Activated naive CD8-positive, alpha-beta T cell (primary cell): ENCODE results near the gene PPCS.

Experiments
- H3K27ac Mint-ChIP-seq: one replicate; pipeline ENCODE4 v1.8.0; 2021; ENCODE audit warnings: mixed read lengths
- H3K27me3 Mint-ChIP-seq: one replicate; pipeline ENCODE4 v1.8.0; 2021; ENCODE audit warnings: mixed read lengths
- H3K36me3 Mint-ChIP-seq: one replicate; pipeline ENCODE4 v1.8.0; 2021; ENCODE audit warnings: mixed read lengths
- H3K4me1 Mint-ChIP-seq: one replicate; pipeline ENCODE4 v1.8.0; 2021; ENCODE audit warnings: low read depth, mixed read lengths
- H3K4me3 Mint-ChIP-seq: one replicate; pipeline ENCODE4 v1.8.0; 2021; ENCODE audit warnings: mild to moderate bottlenecking, mixed read lengths
- H3K9me3 Mint-ChIP-seq: one replicate; pipeline ENCODE4 v1.8.0; 2021; ENCODE audit warnings: low read depth, mixed read lengths

PPCS gene

GRCh38 chr1:42456010-42456753 lies at the start of gene PPCS, which contains the start of gene ZMYND12:
Gene PPCS, plus strand, starts transcription at chr1:42456543. Its CDS starts 23 bp downstream, at chr1:42456566.
Gene ZMYND12, minus strand, starts transcription at chr1:42456022. Its CDS starts 25 bp downstream, at chr1:42455997.
- no peaks in the 10 kb centered on the region for H3K9me3 Mint-ChIP-seq
- peaks cover 47% of the 10 kb centered on the region for H3K4me1 Mint-ChIP-seq
- peak within 1 kb of the TSS; percentile 97 for H3K27ac Mint-ChIP-seq
- no peaks in the 10 kb centered on the region for H3K27me3 Mint-ChIP-seq
- H3K4me3 Mint-ChIP-seq, result peak within 1 kb of the TSS; percentile 95
- peaks cover 8% of the 10 kb centered on the region for H3K36me3 Mint-ChIP-seq

- Mint-ChIP-seq H3K36me3 (no peaks in the 10 kb centered on the region), H3K4me1 (no peaks in the 10 kb centered on the region), H3K27me3 (no peaks in the 10 kb centered on the region), H3K4me3 (no peak overlapping the region), H3K9me3 (no peaks in the 10 kb centered on the region), H3K27ac (no peak overlapping the region)
Measured at GRCh38 chr1:42414551-42415496, 41.5 kb upstream of the PPCS start.

DNA sequence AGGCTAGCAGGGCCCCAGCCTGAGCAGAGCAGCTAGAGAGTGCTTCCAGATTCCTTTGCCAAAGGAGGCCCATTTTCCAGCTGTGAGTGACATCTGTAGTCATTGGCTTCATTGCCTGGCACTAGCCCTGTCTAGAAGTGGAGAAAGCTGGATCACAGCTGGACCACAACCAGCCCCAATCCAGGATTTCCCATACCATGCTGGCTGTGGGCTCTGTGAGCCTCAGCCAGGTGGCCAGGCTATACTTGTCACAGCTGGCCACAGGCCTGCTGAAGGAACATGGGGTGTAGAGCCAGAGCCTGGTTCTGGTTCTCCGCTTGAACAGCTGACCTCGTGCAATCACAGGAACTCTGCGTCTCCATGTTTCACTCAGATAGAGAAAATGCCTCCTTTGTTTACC lies 39.2 kb upstream of the PPCS start:
- Mint-ChIP-seq H3K4me3 (no peak overlapping the region), H3K4me1 (no peaks in the 10 kb centered on the region), H3K27ac (no peak overlapping the region), H3K36me3 (no peaks in the 10 kb centered on the region), H3K9me3 (no peaks in the 10 kb centered on the region), H3K27me3 (no peaks in the 10 kb centered on the region)

- Mint-ChIP-seq H3K27ac (no peak overlapping the region), H3K27me3 (no peaks in the 10 kb centered on the region), H3K4me3 (no peak overlapping the region), H3K4me1 (no peaks in the 10 kb centered on the region), H3K9me3 (no peaks in the 10 kb centered on the region), H3K36me3 (no peaks in the 10 kb centered on the region)
Measured at GRCh38 chr1:42418516-42418915, 37.8 kb upstream of the PPCS start.

DNA sequence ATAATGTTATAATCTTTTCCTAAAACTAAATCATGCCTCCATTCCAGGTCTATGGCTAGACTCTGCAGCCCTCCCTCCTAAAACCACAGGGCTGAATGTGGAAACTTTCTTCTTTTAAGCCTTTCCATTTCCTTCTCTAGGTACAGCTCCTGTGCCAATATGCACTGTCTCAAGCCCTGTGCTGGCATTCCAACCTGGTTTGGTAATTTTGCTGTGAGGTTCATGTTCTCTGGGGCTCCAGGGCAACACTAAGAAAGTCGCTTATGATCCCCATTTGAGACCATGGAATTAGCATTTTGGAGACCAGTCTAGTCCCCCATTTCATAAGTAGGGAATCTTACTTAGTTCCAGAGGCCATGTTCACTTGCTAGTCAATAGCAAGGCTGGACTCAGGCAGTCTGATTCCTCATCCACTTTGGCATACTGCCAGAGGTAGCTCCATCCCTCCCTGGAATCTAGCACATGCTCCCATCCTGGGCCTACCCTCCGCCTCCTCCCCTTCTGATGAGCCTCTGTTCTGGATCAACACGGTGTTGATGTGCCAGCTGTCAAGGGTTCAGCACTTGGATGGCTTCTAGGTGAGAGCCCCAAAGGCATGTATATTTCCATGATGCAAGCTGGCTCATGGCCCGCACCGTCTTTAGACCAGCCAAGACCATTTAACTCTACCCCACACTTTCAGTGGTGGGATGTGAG lies 37.1 kb upstream of the PPCS start:
- H3K9me3 Mint-ChIP-seq, result no peaks in the 10 kb centered on the region
- no peaks in the 10 kb centered on the region for H3K4me1 Mint-ChIP-seq
- H3K27ac Mint-ChIP-seq, result no peak overlapping the region
- H3K27me3 Mint-ChIP-seq, result no peaks in the 10 kb centered on the region
- H3K4me3 Mint-ChIP-seq, result no peak overlapping the region
- no peaks in the 10 kb centered on the region for H3K36me3 Mint-ChIP-seq

DNA sequence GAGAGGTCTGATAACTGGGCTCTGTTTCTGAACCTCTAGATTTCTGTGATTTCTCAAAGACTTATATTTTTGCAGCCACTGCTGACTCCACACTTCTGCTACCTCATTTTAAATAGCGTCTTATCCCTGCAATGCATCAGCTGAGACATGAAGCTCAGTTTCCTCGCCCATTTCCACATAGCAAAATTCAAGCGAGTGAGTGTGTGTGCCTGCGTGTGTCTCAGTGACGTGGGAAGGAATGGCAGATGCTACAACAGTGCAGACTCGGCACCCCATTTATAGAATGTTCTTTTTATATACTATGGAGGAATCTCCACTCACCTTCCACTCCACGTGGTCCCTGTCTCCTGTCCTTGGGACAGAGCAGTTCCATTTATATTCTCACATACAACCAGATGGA lies 36.2 kb upstream of the PPCS start:
- no peaks in the 10 kb centered on the region for H3K36me3 Mint-ChIP-seq
- H3K27ac Mint-ChIP-seq, result no peak overlapping the region
- no peaks in the 10 kb centered on the region for H3K9me3 Mint-ChIP-seq

GRCh38 chr1:42420911-42421585 lies 35.3 kb upstream of the PPCS start:
- no peak overlapping the region for H3K4me3 Mint-ChIP-seq
- no peak overlapping the region for H3K27ac Mint-ChIP-seq
- no peaks in the 10 kb centered on the region for H3K9me3 Mint-ChIP-seq
- H3K27me3 Mint-ChIP-seq, result no peaks in the 10 kb centered on the region
- H3K36me3 Mint-ChIP-seq, result no peaks in the 10 kb centered on the region
- H3K4me1 Mint-ChIP-seq, result no peaks in the 10 kb centered on the region

More for the DNA sequence above, 36.2 kb upstream of the PPCS start:
- H3K27me3 Mint-ChIP-seq, result no peaks in the 10 kb centered on the region
- H3K4me3 Mint-ChIP-seq, result no peak overlapping the region
- H3K4me1 Mint-ChIP-seq, result no peaks in the 10 kb centered on the region

GRCh38 chr1:42422737-42423136 lies 33.6 kb upstream of the PPCS start:
- no peak overlapping the region for H3K4me3 Mint-ChIP-seq
- H3K27me3 Mint-ChIP-seq, result no peaks in the 10 kb centered on the region
- no peak overlapping the region for H3K27ac Mint-ChIP-seq
- H3K4me1 Mint-ChIP-seq, result no peaks in the 10 kb centered on the region
- H3K9me3 Mint-ChIP-seq, result no peaks in the 10 kb centered on the region
- H3K36me3 Mint-ChIP-seq, result no peaks in the 10 kb centered on the region

DNA sequence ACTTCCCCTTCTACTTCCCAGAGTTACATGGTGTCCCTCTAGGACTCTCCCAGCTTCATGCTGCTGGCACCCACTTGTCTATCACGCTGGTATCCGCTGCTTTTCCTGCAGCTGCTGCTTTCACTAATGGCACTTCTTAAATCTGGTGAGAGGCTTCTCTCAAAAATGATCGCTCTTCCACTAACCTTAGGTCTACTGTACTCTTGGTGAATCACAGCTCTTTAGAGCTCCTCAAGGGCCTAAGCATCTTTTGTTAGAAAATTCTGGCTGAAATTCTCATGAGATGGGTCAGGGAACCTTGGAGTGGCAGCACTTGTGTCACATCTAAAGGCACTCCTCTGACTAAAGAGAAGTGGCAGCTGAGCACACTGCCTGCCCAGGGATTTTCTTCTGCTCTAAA lies 32.7 kb upstream of the PPCS start:
- Mint-ChIP-seq H3K27ac (no peak overlapping the region), H3K9me3 (no peaks in the 10 kb centered on the region), H3K4me1 (no peaks in the 10 kb centered on the region), H3K36me3 (no peaks in the 10 kb centered on the region), H3K4me3 (no peak overlapping the region), H3K27me3 (no peaks in the 10 kb centered on the region)

- no peak overlapping the region for H3K4me3 Mint-ChIP-seq
- H3K4me1 Mint-ChIP-seq, result no peaks in the 10 kb centered on the region
- no peaks in the 10 kb centered on the region for H3K9me3 Mint-ChIP-seq
- no peak overlapping the region for H3K27ac Mint-ChIP-seq
- no peaks in the 10 kb centered on the region for H3K27me3 Mint-ChIP-seq
- H3K36me3 Mint-ChIP-seq, result no peaks in the 10 kb centered on the region
Measured at GRCh38 chr1:42424201-42424600, 32.1 kb upstream of the PPCS start.

- H3K4me3 Mint-ChIP-seq, result no peak overlapping the region
- no peaks in the 10 kb centered on the region for H3K27me3 Mint-ChIP-seq
- no peaks in the 10 kb centered on the region for H3K36me3 Mint-ChIP-seq
- H3K4me1 Mint-ChIP-seq, result no peaks in the 10 kb centered on the region
- no peak overlapping the region for H3K27ac Mint-ChIP-seq
- no peaks in the 10 kb centered on the region for H3K9me3 Mint-ChIP-seq
Measured at GRCh38 chr1:42427240-42427639, 29.1 kb upstream of the PPCS start.

DNA sequence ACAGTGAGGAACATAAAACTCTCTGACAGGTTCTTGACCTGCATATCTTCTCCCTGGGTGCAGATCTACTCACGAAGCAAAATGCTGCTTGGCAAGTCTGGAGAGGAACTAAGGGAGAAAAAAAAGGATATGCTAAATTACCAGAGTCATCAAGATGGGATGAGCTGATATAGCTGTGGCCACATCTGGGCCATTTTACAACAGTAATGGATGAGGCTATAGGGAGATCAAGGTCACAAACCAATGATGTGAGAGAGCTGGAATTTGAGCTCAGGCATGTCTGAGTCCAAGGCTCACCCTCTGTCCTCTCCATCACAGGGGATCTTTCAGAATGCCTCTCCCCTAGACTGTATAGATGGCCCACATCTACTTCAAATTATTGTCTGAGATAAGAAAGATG lies 26.7 kb upstream of the PPCS start:
- H3K36me3 Mint-ChIP-seq, result peaks cover 3% of the 10 kb centered on the region
- no peak overlapping the region for H3K4me3 Mint-ChIP-seq
- no peaks in the 10 kb centered on the region for H3K4me1 Mint-ChIP-seq
- no peaks in the 10 kb centered on the region for H3K9me3 Mint-ChIP-seq
- H3K27ac Mint-ChIP-seq, result no peak overlapping the region
- H3K27me3 Mint-ChIP-seq, result no peaks in the 10 kb centered on the region

- Mint-ChIP-seq H3K36me3 (peaks cover 6% of the 10 kb centered on the region), H3K27ac (no peak overlapping the region), H3K9me3 (no peaks in the 10 kb centered on the region), H3K27me3 (no peaks in the 10 kb centered on the region), H3K4me3 (no peak overlapping the region), H3K4me1 (no peaks in the 10 kb centered on the region)
Measured at GRCh38 chr1:42430286-42431135, 25.8 kb upstream of the PPCS start.

DNA sequence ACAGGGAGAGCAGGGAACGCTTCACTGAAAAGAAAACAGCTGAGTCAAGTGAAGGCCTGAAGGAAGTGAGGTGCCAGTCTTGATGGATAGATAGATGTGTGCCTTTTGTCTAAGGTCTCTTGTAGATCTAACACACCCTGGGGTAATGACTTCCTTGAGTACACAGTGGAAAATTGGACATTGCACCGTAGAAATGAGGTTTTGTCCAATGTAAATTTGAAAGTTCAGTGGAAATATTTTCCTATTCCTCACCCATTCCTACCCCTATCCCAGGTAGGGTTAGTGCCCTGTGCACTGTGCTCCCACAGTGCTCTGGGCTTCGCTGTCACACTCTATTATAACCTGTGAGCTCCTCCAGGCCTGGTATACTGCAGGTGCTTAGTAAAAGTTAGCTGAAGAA lies 24.8 kb upstream of the PPCS start:
- H3K4me3 Mint-ChIP-seq, result no peak overlapping the region
- no peaks in the 10 kb centered on the region for H3K27me3 Mint-ChIP-seq
- no peak overlapping the region for H3K27ac Mint-ChIP-seq
- peaks cover 6% of the 10 kb centered on the region for H3K36me3 Mint-ChIP-seq
- no peaks in the 10 kb centered on the region for H3K9me3 Mint-ChIP-seq
- no peaks in the 10 kb centered on the region for H3K4me1 Mint-ChIP-seq
